ENCODE measurements around the gene SPECC1.
"Not testable (repeated sequence)": the region's sequence is repeated elsewhere in the genome, so short reads cannot be mapped to it uniquely, and the experiment has no call there.

Gene SPECC1

DNA sequence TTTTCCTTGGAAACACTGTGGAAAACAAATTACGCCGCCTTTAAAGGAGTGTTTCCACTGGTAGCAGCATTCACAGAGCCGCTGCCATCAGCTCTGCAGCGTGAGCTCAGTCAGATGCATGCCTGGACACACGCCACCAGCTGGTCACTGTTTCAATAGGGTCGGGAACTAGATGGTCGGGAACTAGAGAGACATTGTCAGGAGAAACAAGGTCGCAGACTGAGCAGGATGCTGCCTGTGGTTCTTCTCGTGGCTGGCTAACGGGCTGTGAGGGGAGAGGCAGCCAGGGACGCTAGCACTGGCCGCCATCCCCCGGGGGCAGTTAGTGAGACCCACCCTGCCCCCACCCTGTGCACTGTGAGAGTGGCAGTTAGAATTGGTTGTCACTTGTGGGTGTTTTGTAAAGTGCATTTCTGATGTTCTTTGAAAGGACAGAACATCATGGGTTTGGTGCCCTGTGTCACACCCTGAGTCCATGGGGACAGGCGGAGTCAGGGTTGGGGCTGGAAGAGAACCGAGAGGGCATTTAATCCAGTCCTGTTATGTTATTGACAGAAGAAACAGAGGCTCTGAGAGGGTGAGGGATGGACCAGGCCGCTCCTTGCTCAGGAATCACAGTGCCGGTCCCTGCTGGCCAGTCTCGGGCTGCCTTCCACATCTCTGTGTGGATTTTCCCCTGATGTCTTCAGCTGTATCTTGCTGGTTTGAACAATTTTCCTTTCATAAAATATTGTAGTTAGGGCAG, 86.3 kb downstream of the SPECC1 start:
- DNase-seq, result peak; percentile 48

DNA sequence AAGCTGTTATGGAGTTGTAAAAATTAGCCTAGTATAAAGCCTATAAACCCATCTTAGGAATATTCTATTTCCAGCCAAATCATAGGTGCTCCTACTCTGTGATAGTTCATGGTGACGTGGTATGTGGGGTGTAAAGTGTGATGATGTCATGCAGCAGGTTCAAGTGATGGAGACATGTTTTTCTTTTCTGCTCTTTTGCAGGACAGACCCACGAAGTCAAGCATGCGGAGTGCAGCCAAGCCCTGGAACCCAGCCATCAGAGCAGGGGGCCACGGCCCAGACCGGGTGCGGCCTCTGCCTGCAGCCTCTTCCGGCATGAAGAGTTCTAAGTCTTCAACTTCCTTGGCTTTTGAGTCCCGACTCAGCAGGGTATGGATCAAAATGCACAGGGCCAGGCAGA, 87.3 kb downstream of the SPECC1 start:
- DNase-seq, result no peak

DNA sequence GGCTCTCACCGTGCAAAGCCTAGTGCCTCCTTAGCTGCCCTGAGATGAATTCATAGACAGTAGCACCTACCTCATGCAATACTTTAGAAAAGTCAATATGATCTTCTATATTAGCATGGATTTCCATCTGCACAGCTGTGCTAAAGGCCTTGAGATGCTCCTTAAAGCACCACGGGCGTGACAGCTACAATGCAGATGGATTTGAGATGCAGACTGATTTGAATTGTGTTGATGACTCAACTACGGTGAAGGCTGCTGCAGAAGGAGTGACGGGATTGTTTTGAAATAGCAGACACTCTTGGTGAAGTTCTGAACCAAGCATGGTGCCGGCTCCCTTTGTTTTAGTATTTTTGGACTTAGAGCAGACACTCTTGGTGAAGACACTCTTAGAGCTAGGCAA, 88.2 kb downstream of the SPECC1 start:
- DNase-seq, result no peak

DNA sequence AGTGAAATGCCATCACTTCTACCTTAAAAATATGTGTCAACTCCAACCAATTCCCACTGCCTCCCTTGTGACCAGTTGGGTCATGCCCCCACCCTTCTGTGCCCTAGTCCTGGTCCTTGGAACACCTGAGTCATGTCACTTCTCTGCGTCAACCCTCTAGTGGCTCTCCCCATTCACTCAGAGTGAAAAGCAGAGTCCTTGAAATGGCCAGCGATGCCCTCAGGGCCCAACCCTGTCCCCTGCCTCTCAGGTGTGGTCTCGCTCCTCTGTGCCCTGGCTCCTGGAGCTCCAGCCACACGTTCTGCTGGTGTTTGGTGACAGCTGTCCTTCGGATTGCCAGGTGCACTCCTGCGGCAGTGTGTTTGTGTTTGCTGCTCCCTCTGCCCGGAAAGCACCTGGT, 89.2 kb downstream of the SPECC1 start:
- no peak for DNase-seq

DNA sequence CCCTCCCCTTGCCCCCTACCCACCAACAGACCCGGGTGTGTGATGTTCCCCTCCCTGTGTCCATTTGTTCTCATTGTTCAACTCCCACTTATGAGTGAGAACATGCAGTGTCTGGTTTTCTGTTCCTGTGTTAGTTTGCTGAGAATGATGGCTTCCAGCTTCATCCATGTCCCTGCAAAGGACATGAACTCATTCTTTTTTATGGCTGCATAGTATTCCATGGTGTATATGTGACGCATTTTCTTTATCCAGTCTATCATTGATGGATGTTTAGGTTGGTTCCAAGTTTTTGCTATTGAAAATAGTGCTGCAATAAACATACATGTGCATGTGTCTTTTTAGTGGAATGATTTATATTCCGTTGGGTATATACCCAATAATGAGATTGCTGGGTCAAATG, 91.6 kb downstream of the SPECC1 start:
- not testable (repeated sequence) for DNase-seq

DNA sequence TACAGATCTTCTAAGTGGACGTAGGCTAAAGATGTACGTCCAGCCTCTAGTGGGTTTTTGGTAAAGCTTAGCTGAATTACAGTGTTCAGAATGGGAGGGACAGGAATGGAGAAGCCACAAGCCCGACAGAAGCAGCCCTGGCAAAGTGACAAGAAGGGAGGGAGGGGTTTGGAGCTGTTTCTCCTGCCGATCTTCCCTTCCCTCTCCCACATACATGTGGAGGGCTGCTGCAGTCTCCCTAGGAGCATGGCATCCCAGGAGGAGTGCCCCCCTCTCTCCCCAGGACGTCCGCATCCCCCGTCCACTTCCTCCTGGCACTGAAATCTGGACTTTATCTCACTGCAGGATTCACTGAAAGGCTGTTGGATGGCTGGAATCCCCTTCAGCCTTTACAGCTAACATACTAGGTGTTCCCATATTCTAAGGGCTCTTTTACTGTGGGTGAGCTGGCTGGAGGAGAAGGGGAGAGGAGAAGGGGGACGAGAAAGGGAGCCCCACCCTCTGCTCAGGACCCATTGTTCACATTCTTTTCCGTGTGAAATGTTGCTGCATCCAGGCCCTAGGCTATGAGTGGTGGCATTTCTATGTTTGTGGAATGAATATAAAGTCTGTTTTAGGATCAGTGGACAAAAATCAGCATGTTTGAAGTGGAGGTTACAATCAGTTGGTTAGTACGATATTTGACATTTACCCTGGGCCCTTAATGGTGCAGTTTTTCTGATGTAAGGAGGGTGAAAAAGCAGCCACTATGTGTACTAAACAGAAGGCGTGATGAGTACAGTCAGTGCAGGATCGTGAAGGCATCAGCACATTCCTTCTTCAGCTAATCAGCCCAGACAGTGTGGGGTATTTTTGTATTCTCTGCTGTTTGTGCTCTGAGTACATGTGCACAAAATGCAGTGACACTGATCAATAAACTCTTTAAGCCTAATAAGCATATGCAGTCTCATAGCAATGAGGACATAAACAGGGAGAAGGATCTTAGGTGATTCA, 94.6 kb downstream of the SPECC1 start:
- DNase-seq, result peak; percentile 30

DNA sequence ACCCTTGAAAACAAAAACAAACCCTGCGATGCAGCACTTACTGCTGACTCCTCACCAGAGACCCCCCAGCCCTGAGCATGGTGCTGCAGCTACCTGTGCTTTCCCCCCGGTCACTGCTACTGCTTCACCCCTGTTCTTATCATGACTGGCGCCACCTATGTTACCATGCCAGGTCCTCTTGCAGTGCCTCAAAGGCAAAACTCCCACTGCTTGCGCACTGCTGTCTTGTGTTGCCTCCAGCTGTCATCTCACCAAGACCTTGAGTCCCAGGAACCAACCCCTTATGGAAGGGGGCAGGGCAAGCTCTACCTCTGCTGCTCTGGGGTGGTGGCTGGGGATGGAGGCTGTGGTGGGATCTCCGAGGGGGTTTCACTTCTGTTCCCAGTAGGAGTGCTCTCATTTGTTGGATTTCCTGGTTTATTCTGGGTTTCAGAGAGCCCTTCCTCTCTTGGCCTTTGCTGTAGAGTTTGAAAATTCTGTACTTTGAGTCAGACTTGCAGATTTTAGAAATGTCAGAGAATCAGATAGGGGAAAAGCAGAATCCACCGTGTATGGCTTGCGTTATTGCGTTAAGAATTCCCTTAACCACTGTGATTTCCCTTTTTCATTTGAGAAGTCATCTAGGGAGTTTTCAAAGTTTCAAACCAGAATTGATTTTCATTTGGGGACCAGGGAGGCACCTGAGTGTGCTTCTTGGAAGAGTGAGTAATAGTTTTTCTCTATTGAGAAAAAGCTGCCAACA, 96.6 kb downstream of the SPECC1 start:
- no peak for DNase-seq

DNA sequence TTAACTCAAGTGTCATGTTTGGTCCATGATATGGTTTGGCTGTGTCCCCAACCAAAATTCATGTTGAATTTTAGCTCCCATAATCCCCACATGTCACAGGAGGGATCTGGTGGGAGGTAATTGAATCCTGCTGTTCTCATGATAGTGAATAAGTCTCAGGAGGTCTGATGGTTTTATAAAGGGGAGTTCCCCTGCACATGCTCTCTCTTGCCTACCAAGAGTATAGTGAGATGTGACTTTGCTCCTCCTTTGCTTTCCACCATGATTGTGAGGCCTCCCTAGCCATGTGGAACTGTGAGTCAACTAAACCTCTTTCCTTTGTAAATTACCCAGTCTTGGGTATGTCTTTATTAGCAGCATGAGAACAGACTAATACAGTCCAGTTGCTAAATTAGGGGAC, 97.3 kb downstream of the SPECC1 start:
- not testable (repeated sequence) for DNase-seq

DNA sequence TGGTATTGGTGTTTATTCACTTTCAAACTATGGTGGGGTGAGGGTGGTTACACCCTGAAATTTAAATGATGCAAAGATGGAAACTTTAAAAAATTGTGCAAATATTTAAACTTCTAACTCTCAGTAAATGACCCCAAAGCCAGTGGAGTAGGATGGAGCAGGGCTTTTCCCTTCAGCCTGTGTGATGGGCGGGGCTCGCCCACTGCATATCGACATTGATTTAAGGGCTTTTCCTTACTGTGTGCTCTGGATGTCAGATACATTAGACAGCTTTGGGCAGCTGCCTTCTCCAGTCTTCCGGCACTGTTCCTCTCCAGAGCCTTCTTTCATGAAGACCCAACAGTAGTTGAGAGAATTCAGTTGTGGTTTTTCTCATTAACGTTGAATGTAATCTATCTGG, 99.9 kb downstream of the SPECC1 start:
- DNase-seq, result no peak

DNA sequence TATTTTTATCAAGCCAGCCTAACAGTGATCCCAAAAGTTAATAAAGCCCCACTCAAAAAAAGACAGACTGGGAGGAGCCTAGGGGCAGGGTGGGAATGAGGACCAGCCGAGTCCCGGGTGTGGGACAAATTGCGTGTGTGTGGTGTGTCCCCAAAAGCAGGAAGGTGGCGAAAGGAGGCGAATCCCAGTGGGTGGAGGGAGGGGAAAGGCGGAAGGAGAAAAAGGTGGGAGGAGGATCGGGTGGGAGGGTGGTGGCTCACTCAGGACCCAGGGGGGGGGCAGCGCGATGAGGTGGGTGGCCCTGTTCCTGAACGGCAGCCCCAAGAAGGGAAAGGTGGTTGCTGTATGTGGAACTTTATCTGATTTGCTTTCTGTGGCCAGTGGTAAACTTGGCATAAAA, 102.4 kb downstream of the SPECC1 start:
- DNase-seq, result no peak

DNA sequence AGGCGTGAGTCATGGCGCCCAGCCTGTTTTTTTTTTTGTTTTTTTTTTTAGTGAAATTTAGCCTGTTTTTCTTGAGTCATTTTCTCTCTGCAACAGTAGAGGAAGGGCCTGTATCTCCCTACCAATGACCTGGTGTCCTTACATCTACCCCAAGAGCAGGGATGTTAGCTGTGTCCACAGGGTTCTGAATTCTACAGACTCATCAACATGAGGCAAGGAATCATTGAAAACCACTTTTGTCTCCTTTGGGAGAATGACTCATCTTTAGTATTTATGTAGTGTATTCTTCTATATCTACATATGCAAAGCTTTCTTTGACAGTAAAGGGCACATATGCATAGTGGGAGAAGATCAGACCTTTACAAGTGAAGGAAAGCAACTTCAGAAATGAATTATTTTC, 105.3 kb downstream of the SPECC1 start:
- peak; percentile 54 for DNase-seq

DNA sequence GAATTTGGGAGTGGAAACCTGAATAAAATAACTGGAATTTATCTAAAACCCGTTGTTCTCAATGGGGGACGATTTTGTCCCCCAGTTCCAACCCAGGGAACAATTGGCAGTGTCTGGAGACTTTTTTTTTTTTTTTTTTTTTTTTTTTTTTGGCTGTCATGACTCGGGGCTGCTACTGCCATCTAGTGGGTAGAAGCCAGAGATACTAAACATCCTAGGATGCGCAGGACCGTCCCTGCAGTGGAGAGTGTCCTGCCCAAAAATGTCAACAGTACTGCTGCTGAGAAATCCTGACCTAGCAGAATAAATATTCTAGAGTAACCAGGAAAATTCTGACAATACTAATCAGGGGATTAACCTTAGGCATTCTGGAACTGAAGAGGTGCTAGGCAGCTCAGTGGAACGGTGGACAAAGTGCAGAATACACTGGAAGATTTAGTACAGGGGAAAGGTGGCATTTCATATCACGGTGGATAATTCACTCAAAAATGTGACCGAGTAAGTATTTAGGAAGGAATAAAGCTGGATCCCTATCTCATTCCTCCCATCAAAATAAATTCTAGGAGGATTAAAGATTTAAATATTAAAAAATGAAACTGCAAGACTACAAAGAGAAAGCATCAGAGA, 107.6 kb downstream of the SPECC1 start:
- peak; percentile 60 for DNase-seq

DNA sequence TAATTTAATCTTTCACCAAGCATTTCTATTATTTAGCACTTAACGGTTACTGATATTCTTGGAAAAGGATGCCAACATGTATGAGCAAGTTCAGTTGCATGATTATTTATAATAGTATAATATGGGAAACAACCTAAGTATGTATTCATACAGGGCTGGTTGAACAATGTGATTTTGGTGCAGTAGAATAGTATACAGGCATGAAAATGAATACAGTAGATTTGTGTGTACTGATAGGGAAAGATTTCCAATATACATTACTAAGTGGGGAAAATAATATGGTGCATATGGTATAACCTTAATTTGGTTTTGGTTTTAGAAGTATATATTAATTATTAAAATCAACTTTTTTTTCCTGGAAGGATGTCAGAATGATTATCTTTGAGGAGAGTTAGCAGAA, 109.1 kb downstream of the SPECC1 start:
- no peak for DNase-seq

DNA sequence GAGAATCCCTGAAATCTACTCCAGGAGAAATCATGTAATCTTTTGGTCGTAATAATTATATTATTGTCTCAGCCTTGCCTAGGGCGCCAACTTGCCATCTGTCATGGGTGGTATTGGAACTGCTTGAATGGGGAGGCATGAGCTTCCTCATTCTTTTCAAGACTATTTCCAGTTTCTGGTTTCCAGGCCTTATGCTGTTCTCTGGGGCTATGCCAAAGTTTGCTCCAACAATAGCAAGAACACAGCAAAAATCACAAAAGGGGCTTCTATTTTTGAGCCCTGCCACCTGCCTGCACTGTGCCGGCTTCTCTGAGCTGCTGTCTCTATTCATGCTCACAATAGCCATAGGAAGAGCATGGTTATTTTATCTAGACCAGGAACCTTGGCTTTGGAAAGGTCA, 111.7 kb downstream of the SPECC1 start:
- DNase-seq, result no peak

DNA sequence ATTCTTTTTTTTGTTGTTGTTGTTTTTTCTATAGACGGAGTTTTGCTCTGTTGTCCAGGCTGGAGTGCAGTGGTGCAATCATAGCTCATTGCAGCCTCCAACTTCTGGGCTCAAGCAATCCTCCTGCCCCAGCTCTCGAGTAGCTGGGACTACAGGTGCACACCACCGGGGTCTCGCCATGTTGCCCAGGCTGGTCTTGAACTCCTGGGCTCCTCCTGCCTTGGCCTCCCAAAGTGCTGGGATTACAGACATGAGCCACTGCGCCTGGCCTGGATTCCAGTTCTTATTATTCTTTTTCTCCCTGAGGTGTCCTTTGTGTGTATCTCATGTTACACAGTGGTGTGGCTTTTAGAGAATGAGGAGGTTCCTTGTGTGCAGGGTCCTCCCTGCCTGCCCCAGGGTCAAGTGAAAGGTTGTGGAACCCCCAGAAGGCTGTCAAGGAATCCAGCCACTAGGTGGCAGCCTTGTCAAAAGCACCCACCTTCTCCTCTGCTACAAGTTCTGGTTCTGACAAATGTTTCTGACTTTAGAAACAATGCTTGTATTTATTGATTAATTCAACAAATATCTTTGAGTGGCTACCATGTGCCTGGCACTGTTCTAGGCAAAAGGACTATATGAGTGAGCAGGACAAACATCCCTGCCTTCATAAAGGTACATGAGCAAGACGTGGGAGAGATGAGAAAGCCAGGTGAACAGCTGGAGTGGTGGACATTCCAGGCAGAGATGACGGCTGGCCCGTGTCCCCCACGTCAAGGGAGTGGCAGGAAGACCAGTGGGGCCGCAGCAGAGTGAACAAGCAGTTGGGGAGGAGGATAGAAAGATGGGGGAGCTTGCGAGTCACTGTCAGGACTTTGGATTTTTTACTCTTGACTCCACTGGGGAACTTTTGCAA, 112.4 kb downstream of the SPECC1 start:
- peak; percentile 54 for DNase-seq

DNA sequence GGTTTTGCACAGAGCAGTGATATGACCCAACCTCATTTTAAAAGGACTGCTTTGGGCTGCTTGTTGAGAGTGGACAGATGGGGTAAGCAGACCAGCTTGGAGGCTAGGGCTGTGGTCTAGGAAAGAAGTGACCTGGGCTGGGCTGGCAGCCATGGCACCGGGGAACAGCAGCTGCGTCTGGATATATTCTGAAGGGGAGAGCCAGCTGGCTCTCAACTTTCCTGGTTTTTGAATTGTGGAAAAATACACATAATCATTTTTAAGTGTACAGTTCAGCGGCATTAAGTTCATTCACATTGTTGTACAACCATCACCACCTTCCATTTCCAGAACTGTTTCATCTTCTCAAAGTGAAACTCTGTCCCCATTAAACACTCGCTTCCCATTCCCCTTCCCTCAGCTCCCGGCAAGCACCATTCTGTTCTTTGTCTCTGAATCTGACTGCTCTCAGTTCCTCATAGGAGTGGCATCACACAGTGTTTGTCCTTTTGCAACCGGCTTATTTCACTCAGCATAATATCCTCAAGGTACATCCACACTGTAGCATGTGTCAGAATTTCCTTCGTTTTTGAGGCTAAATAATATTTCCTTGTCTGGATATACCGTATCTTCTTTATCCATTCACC, 113.2 kb downstream of the SPECC1 start:
- no peak for DNase-seq

DNA sequence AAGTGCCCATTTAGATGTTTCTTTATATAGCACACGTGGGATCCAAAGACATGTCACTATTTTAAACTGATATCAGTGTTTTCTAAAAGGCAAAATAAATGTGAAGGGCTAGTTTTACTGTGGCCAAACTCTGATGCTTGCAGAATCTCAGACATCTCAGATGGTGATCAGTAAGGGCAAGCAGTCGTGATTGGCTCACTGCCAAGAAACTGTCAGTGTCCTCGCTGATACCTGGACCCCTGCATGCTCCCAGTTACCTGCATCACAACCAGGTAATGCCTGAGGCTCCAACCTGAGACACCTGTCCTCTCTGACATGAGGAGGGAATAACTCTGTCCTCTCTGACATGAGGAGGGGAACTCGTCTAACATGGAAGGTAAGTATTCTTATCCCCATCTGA, 114.0 kb downstream of the SPECC1 start:
- DNase-seq, result no peak

DNA sequence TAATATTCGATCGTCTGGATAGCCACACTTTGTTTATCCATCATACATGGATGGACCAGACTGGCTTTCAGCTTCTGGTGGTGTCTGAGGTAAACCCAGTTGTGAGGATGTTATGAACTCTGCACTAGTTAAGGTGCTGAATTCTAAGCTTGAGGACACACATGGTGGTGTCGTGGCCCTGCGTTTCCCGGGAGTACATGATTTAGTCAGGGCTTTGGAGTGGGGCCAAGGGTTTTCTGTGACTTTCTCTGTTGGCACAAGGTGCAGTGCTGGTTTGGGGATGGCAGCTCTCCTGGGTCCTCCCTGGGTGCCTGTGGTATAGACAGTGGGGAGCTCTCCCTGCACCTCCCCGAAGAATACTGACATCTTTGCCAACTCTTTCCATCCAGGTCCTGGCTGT, 116.6 kb downstream of the SPECC1 start:
- no peak for DNase-seq

DNA sequence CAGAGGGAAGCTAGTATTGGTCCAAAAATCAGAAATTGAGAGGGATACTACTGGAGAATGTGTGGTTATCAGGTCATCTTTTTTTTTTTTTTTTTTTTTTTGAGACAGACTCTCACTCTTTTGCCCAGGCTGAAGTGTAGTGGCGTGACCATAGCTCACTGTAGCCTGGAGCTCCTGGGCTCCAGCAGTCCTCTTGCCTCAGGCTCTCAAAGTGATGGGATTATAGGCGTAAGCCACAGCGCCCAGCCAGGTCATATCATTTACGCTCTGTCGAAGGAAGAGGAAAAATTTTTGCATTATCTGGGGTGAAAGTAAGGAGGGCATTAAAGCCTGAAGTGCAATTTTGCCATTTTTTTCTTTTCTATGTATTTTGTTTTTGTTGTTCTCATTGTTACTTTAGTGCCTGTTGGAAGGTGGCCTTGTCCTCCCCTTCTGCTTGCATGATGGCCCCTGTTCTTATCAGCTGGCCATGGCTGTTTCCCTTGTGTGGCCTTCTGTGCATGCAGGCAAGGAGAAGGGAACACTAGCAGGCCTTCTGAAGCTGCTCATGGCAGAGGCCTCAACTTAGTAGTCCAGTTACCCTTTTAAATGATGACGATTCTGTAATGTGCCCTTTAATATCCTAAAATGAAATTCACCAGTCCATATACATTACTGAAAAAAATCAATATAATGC, 118.3 kb downstream of the SPECC1 start:
- DNase-seq, result no peak

DNA sequence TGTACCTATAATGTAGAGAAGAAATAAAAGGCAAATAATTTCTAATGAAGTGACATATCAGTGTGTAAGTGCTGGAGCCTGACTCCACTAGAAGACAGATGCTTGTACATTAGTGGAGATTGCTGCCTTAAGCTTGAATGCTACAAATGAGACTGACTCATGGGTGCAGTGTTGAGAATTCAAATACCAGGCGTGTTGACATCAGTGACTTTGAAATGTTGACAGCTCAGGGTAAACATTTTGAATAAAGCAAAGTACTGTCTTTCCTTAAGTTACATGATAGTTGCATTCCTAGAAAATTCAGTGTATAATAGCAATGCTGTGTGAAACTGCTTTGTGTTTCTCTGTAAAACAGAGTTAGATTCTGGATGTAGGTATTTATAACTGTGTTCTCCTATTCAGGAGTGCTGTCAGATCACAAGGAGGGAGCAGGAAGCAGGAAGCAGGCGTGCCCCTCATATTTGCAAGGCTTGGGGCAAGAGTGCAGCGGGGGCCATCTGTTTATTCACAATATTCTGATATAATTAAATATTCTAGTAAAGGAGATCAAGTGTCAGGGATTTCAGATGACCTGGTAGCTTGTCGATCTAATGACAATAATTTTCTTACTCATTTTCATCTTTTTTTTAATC, 119.0 kb downstream of the SPECC1 start:
- peak; percentile 6 for DNase-seq

Data from fibroblast of skin of scalp (primary cell).